ENCODE measurements around the gene THBS1. TPM values are rescaled to one million over a fixed set of nuclear protein-coding genes. Genes with fewer than 3 reads are reported as not detected.

THBS1 gene
- total RNA-seq, 2 experiments from 2014 or later, result 9.5 to 10.5 TPM

DNA sequence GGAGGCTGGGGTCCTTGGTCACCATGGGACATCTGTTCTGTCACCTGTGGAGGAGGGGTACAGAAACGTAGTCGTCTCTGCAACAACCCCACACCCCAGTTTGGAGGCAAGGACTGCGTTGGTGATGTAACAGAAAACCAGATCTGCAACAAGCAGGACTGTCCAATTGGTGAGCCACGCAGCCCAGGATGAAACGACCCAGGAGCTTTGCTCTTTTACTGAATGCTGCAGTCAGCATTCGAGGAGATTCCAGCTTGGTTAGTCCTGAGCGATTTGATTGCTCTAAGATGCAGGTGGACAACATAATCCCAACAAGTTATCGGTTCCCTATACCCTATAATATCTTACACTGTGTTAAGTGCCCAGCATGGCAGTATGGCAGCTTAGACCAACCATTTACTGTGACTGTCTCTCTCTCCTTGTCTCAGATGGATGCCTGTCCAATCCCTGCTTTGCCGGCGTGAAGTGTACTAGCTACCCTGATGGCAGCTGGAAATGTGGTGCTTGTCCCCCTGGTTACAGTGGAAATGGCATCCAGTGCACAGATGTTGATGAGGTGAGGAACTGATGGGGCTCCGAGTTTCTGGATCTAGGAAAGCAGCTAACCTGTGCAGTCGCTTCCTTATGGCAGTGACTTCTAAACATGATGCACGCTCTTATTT, 7.8 kb downstream of the THBS1 start:
- ATAC-seq (ENCODE audit: poor library complexity), result no peak
- TF ChIP-seq CTCF (IDR thresholded peaks at IDR 0.05), result no peak
- Mint-ChIP-seq H3K4me3 (no peak overlapping the region), H3K27ac (no peak overlapping the region), H3K4me1 (ENCODE audit: low read depth) (no peaks in the 10 kb centered on the region), H3K36me3 (ENCODE audit: low read depth) (no peaks in the 10 kb centered on the region), H3K27me3 (peaks cover 14% of the 10 kb centered on the region), H3K9me3 (no peaks in the 10 kb centered on the region)
- no peaks in the 10 kb centered on the region for H3K36me3 ChIP-seq (ENCODE audit: insufficient read depth, low read length)
- intact Hi-C loops (cut with DNase I, micrococcal nuclease), result loop anchor here in 1 of 2 experiments (10.0 kb wide), 2 partner anchors 864 to 1144 kb away; no protein-coding TSS in a partner anchor
- no peak overlapping the region for H3K27ac ChIP-seq (ENCODE audit: low read depth in 1 of 2, low read length in 2 of 2)
- CTCF ChIA-PET, result no interaction called here
- H3K4me3 ChIP-seq (ENCODE audit: low read length), result no peak overlapping the region
- peaks cover 0 to 4% of the 10 kb centered on the region in 2 experiments for H3K9me3 ChIP-seq (ENCODE audit: control insufficient read depth in 1 of 2, insufficient read depth in 1 of 2, low read length in 2 of 2)
- no peak for DNase-seq
- POLR2A ChIA-PET, result no interaction called here
- H3K4me1 ChIP-seq (ENCODE audit: insufficient read depth, low read length), result no peaks in the 10 kb centered on the region
- no peaks in the 10 kb centered on the region for H3K27me3 ChIP-seq (ENCODE audit: control insufficient read depth in 1 of 2, insufficient read depth in 2 of 2, low read length in 2 of 2)

DNA sequence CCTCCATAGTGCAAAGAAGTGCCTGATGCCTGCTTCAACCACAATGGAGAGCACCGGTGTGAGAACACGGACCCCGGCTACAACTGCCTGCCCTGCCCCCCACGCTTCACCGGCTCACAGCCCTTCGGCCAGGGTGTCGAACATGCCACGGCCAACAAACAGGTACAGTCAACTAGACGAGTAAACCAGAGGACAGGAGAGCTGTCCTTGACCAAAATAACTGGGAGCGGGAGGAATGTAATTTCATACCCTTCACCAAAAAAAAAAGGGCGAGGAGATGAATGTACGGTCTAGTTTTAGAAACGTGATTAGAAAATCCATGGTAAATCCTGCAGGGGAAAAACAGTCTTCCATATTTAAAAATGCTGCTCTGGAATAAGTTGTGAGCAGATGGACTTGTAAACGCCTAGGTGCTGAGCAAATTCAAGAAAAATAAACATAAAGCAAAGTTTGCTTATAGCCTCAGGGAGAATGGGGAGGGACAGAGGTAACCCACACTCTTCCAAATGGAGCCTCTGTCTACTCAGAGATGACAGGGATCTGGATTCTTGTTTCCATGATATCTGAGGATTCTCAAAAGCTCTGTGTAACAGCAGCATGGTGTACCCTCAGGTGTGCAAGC, 8.4 kb downstream of the THBS1 start:
- peaks cover 9% of the 10 kb centered on the region for H3K27me3 Mint-ChIP-seq
- H3K9me3 ChIP-seq (ENCODE audit: control insufficient read depth in 1 of 2, insufficient read depth in 1 of 2, low read length in 2 of 2), result peaks cover 0 to 4% of the 10 kb centered on the region in 2 experiments
- H3K4me3 ChIP-seq (ENCODE audit: low read length), result no peak overlapping the region
- no peaks in the 10 kb centered on the region for H3K36me3 ChIP-seq (ENCODE audit: insufficient read depth, low read length)
- H3K27ac ChIP-seq (ENCODE audit: low read depth in 1 of 2, low read length in 2 of 2), result no peak overlapping the region
- ATAC-seq (ENCODE audit: poor library complexity) (no peak), DNase-seq (no peak)
- H3K4me3 Mint-ChIP-seq, result no peak overlapping the region
- intact Hi-C loops (cut with DNase I, micrococcal nuclease), result loop anchor here in 1 of 2 experiments (10.0 kb wide), 2 partner anchors 865 to 1145 kb away; no protein-coding TSS in a partner anchor
- no peaks in the 10 kb centered on the region for H3K27me3 ChIP-seq (ENCODE audit: control insufficient read depth in 1 of 2, insufficient read depth in 2 of 2, low read length in 2 of 2)
- no peaks in the 10 kb centered on the region for H3K4me1 ChIP-seq (ENCODE audit: insufficient read depth, low read length)
- H3K9me3 Mint-ChIP-seq, result no peaks in the 10 kb centered on the region
- no peaks in the 10 kb centered on the region for H3K36me3 Mint-ChIP-seq (ENCODE audit: low read depth)
- TF ChIP-seq CTCF (IDR thresholded peaks at IDR 0.05), result no peak
- POLR2A ChIA-PET, result no interaction called here
- H3K4me1 Mint-ChIP-seq (ENCODE audit: low read depth), result no peaks in the 10 kb centered on the region
- CTCF ChIA-PET, result no interaction called here
- H3K27ac Mint-ChIP-seq, result no peak overlapping the region

DNA sequence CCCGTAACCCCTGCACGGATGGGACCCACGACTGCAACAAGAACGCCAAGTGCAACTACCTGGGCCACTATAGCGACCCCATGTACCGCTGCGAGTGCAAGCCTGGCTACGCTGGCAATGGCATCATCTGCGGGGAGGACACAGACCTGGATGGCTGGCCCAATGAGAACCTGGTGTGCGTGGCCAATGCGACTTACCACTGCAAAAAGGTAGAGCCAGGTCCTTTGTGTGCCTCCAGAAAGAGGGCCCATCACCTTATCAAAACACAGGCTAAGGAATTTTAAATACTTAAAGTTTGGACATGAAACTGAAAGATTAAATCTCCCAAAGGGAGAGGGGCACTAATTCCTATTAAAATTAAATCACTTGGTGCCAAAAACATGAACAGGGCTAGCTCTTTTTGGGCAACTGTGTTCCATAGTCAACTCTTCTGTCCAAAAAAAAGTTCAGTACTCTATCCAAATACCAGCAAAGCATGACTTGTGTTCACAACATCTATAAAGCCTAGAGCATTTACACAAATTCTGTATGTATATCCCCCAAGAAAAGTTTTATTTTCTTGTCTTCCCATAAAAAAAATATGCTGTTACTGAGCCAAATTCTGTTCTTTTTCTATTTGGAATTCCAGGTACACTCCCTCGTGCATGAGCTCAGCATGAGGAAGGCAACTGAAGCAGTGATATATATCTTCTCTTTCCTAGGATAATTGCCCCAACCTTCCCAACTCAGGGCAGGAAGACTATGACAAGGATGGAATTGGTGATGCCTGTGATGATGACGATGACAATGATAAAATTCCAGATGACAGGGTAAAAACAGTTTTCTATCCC, 9.2 kb downstream of the THBS1 start:
- no peak overlapping the region for H3K4me3 Mint-ChIP-seq
- no peak for ATAC-seq (ENCODE audit: poor library complexity)

More for the DNA sequence above, 9.2 kb downstream of the THBS1 start:
- no peak for DNase-seq
- Mint-ChIP-seq H3K27ac (no peak overlapping the region), H3K4me1 (ENCODE audit: low read depth) (no peaks in the 10 kb centered on the region), H3K9me3 (no peaks in the 10 kb centered on the region), H3K27me3 (peaks cover 5% of the 10 kb centered on the region), H3K36me3 (ENCODE audit: low read depth) (no peaks in the 10 kb centered on the region)
- H3K27ac ChIP-seq (ENCODE audit: low read depth in 1 of 2, low read length in 2 of 2), result no peak overlapping the region
- H3K9me3 ChIP-seq (ENCODE audit: control insufficient read depth in 1 of 2, insufficient read depth in 1 of 2, low read length in 2 of 2), result peaks cover 0 to 4% of the 10 kb centered on the region in 2 experiments
- H3K27me3 ChIP-seq (ENCODE audit: control insufficient read depth in 1 of 2, insufficient read depth in 2 of 2, low read length in 2 of 2), result no peaks in the 10 kb centered on the region
- CTCF ChIA-PET, result no interaction called here
- H3K36me3 ChIP-seq (ENCODE audit: insufficient read depth, low read length), result no peaks in the 10 kb centered on the region
- POLR2A ChIA-PET, result no interaction called here
- no peak for TF ChIP-seq CTCF (IDR thresholded peaks at IDR 0.05)
- no peak overlapping the region for H3K4me3 ChIP-seq (ENCODE audit: low read length)
- intact Hi-C loops (cut with DNase I, micrococcal nuclease), result loop anchor here (5.0 to 10.0 kb wide), 4 partner anchors 92 to 1145 kb away; no protein-coding TSS in a partner anchor
- no peaks in the 10 kb centered on the region for H3K4me1 ChIP-seq (ENCODE audit: insufficient read depth, low read length)

Measured in CD4-positive, alpha-beta T cell (primary cell).